HG03521 (cell line): ENCODE results near the gene ANKRD33B.
"Not testable (repeated sequence)": the region's sequence is repeated elsewhere in the genome, so short reads cannot be mapped to it uniquely, and the experiment has no call there.

Experiments used
- ATAC-seq: cut with Tn5 transposase; IDR thresholded peaks from one replicate; pipeline ENCODE4 v1.9.1; 2021; ENCODE audit warnings: mild to moderate bottlenecking, moderate library complexity; ENCODE audit not compliant: unreplicated experiment

The ANKRD33B gene

DNA sequence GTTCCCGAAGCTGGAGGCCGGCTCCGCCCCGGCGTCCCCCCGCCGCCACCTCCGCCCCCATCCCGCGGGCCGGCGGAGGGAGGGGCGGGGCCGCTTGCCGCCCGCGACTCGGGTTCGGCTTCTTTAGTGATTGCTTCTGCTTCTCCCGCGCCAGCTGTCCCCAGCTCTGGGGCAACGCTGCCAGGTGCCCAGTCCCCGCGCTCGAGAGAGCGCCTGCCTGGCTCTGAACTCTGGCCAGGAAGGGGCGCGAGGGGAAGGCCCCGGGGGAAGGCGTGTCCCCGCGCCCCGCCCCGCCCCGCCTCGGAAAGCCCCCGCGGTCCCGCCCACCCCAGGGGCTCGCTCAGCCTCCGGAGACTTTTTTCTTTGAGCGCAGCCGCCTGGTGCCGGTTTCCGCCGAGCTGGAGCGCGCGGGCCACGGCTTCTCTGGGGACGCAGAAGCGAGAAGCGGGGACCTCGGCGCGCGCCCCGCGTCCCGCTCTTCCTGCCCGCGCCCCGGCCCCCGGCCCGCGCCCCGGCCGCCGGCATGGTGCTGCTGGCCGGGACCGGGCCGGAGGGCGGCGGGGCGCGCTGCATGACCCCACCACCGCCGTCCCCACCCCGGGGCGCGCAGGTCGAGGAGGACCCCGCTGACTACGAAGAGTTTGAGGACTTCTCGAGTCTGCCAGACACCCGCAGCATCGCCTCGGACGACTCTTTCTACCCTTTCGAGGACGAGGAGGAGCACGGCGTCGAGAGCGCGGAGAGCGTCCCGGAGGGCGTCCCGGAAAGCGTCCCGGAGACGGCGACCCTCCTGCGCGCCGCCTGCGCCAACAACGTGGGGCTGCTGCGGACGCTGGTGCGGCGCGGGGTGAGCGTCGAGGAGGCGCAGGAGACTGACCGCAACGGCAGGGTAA lies at the start of gene ANKRD33B:
ANKRD33B (plus strand) TSS at position 126 of the 893 bp plus-strand sequence; CDS start at position 524, 398 bp downstream.
- peak; percentile 47 for ATAC-seq

DNA sequence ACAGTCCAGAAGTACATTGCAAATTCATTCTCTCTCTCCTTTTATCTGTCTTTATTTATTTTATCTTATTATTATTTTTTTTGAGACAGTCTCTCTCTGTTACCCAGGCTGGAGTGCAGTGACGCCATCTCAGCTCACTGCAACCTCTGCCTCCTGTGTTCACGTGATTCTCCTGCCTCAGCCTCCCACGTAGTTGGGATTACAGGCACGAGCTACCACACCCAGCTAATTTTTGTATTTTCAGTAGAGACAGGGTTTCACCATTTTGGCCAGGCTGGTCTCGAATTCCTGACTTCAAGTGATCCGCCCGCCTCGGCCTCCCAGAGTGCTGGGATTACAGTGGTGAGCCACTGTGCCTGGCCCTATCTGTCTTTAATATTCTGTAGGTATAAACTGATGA lies 49.3 kb upstream of the ANKRD33B start:
- not testable (repeated sequence) for ATAC-seq

DNA sequence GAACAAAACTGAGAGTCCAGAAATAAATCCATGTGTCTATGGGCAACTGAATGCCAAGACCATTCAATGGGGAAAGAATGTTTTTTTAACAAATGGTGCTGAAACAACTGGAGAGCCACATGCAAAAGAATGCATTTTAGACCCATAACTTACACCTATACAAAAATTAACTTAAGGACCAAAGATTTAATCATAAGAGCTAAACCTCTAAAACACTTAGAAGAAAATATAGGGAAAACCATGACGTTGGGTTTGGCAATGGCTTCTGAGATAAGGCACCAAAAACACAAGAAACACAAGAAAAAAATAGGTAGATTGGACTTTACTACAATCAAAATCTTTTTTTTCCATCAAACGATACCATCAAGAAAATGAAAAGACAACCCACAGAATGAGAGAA lies 48.4 kb upstream of the ANKRD33B start:
- ATAC-seq, result no peak

DNA sequence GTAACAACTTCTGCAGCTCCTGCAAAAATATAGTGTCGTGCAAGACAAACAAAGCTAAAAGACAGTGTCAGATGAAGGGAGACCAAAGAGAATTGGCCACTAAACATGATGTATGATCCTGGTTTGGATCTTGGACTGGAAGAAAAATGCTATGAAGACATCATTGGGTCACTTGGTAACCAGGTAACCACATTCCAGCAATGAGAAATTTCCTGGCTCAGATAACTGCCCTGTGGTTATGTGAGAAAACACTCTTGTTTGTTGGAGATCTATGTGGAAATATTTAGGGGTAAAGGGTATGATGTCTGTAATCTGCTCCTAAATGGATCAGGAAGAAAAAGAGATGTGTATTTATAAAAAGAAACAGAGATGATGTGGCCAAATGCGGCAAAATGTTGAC lies 45.5 kb upstream of the ANKRD33B start:
- ATAC-seq, result no peak

DNA sequence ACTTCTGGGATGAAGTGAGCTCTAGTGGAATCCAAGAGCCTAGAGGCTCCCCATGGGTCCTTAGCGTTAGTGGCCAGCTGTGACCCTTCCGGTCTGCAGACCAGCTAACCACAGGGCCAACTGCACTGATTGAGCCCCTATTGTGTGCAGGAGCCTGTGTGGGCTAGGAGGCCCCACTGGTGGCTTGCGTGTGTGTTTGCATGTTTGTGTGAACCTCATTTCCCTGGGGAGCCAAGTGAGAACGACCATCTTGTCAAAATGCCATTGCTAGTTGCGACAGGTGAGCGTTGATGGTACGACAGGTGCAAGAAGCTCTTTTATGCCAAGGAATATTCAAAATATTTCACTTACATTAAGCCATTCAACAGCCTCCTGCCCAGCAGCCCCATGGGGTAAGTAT lies 44.1 kb upstream of the ANKRD33B start:
- no peak for ATAC-seq

DNA sequence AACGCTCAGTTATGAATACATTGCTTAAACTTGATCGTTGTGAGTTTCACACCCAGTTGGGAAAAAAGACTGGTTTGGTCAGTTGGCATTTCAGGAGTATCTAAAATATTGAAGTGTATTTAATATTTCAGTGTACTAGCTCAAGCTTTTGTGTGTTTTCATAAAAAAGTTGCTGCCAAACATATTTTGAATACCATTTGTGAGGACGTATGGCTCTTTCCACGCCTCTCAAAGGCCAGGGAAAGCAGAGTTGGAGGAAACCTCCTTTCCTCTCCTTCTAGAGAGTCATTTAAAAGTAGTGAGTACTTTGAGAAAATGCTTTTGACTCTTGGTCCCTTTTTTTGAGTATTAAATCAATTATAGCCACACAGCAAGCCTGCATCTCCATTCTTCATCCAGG lies 43.2 kb upstream of the ANKRD33B start:
- ATAC-seq, result no peak

DNA sequence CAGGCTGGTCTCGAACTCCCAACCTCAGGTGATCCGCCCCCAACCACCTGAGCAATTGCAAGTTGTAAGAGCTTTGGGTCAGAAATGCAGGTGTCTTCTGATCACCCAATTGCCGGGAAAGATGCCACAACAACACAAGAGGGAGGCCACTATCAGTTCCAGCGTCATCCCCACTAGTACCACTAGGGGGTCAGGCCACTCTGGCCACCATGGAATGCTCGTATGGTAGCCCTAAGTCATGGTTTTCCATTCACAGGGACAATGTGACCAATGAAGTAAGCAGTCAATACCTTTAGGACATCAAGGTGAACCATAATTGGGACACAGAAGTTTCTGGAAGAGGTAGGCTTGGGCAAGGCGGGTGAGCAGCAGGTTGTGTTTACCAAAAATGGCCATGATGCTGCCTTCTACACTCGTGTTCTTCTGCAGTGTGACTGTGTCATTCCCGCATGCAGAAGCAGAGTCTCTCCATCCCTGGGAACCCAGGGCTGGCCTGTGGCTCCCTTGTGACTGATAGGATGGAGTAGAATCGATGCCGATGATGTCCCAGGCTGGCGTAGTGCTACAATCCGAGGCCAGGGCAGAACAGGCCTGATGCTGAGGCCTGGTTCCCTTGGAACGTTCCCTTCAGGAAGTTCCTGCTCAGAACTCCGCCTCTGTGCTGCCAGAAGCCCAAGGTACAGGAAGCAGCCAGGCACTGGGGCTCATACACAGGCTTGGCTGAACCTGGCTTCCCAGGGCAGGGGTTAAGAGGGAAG lies 42.2 kb upstream of the ANKRD33B start:
- ATAC-seq, result no peak

DNA sequence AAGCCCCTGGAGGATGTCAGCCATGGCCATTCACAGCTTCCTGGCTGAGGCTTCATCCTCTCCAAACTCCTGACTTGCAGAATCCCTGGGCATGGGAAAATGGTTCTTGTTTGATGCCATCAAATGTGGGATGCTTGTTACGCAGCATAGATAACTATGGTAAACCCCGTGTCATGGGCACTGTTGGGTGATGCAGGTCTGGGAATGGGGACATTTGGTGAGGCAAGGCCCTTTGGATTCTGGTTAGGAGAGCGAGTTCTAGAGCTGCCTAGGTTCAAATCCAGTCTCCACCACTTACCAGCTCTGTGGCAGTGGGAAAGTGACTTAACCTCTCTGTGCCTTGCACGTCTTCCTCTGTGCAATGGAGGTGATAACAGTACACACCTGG lies 41.7 kb upstream of the ANKRD33B start:
- no peak for ATAC-seq

DNA sequence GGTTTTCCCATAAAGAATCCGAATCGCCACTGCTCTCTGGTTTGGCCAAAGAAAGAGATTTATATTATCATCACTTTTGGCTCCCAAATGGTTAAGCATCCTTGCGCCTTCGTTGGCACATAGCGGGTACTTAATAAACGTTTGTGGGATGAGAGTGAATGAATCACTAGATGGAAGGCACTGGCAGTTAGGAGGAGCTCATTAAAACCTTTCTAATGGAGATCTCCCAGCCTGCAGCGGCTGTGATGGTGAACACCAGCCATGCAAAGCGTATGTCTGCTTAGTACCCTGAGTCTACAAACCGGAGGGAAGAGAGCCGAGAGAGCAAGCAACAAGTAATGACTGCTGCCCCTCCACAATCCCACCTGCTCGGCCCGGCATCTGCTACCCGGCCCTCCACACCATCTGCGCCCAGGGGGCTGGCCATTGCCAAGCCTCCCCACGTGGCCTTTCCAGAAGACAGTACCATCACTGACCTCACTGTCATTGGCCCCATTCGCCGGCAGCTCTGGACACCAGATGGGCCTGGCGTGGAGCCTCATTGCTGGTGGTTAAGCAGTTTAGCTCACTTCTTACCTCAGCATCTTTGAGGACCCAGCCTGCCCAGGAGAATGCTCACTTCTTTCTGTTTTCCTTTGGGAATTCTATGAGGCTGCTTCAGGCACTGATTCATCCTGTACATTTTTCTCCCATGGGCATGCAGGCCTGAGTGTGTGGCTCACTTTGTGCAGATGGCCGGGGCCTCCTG lies 39.3 kb upstream of the ANKRD33B start:
- ATAC-seq, result no peak

DNA sequence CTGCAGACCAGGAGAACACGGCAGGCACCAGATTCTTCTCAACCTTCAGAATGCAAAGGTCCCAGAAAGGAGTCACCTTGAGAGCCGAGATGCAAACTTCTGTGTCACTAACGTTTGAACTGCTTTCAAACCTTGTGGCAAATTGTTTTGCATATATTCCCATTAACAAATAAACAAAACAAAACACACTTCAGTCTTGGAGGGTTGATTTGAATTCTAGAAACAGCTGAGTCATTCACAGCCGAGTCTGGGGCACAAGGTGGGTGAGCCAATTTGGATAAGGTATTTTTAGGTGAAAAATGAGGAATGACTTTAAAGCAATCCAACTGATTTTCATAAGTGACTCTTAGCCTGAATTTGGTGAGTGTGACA lies 38.8 kb upstream of the ANKRD33B start:
- ATAC-seq, result no peak

DNA sequence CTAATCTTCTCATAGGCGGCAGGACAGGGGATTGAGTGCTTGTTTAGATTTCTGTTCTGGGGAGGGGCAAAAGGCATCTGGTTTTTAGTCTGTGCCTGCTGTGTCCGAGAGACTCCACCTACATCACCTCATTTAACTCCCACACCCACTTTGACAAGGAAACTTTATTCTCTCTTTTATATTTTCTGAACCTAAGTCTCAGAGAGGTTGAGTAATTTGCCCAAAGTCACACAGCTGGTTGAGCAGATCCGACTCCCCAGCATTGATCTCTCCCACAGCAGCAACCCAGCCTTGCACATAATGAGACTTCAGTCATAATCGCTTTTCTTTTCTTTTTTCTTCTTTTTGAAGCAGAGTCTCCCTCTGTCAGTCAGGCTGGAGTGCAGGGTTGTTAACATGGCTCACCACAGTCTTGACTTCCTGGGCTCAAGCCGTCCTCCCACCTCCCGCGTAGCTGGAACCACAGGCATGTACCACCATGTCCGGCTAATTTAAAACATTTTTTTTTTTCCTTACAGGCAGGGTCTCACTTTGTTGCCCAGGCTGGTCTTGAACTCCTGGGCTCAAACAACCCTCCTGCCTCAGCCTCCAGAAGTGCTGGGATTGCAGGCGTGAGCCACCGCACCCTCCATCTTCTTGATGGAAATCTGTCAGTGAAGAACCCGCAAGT lies 36.5 kb upstream of the ANKRD33B start:
- no peak for ATAC-seq

DNA sequence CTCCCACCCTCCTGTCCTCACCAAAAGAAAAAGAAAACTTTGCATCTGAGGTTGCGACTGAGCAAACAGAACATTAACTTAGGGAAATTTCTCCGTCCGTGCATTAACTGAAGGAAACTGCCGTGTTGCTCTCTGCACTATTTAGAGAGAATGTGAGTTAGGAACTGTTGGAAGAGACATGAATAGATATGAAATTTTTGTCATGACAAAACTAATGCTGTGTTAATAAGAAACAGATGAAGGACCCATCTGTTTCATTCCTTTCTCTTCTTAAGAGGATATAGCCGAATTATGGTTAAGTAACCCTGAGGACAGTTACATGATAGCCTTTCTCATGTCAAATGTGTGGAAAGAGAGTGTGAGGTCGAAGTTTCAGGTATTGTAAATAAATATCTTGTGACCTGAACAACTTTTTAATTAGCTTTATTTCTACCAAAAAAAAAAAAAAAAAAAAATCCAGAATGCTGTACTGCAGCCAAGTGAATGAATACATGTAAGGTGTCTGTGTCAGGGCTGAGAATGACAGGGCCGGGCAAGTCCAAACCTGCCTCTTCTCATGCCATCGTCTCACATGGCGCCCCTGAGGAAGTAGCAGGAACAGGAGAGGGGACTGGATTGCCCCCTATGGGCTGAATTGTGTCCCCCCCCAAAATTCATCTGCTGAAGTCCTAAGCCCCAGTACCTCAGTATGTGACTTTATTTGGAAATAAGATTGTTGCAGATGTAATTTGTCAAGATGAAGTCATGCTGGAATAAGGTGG lies 35.6 kb upstream of the ANKRD33B start:
- ATAC-seq, result no peak

DNA sequence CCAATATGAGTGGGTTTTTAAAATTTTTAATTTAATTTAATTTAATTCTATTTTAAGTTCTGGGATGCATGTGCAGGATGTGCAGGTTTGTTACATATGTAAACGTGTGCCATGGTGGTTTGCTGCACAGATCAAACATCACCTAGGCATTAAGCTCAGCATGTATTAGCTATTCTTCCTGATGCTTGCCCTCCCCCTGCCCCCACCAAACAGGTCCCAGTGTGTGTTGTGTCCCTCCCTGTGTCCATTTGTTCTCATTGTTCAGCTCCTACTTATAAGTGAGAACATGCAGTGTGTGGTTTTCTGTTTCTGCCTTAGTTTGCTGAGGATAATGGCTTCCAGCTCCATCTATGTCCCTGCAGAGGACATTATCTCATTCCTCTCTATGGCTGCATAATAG lies 35.0 kb upstream of the ANKRD33B start:
- no peak for ATAC-seq

DNA sequence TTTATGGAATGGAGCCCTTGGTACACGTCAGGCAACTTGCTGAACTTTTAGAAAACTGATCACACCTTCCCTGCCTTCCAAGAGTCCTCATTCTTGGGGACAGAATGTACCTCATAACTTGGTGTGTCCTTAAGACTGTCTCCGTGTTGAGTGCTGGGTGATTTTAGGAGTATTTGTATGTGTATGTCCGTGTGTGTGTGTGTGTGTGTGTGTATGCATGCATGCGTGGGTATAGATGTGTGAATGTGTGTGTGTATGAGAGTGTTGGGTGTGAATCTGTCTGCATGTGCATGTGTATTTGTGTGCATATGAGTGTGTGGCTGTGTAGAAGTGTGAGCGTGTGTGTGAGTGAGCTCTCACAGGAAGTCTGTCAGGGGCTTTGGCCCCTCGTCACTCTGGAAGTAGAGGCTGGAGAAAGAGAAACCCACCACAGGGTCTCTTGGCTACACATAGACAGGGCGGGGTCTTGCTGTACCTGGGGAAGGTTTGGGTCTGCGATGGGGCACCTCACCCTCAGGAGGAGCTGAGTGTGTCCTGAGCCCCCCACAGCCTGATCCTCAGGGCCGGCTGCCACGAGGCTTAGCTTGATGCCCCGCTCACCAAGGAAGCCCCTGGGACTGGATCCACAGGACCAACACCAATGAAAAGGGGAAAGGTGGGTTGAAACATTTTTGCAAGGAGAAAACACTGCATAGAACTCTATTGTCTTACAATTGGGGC lies 33.1 kb upstream of the ANKRD33B start:
- ATAC-seq, result no peak

DNA sequence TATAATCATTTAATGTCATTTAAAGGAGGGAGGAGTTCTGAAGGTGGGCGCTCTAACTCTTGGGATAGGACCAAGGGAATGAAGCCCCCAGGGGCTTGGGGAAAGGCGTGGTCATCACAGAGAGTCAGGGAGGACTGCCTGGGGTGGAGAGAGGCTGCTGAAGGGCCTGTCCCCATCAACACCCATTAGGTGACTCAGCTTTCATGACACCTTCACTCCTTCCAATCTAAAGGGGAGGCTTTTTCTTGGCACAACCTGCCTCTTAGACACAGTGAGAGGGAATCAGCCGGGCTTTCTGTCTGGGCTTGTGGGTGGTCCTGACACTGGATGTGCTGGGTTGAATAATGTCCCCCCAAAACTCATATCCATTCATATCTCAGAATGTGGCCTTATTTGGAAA lies 31.4 kb upstream of the ANKRD33B start:
- no peak for ATAC-seq

DNA sequence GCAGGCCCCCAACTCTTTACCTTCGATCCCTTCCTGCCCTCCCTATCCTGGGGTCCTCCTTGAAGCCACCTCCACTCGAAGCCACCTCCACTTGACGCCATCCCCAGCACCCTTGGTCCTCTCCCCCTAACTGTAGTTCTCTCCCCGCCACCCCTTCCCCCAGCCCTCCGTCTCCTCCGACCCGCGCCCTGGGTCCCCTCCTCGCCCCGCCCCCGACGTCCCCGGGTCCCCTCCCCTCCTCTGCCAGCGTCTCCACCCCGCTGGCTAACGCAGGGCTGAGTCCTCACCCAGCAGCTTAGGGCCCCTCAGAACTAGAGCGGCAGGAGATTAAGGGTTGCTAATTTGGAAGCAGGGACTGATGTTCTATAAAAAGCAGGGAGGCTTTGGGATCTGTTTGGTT lies 30.6 kb upstream of the ANKRD33B start:
- ATAC-seq, result no peak

DNA sequence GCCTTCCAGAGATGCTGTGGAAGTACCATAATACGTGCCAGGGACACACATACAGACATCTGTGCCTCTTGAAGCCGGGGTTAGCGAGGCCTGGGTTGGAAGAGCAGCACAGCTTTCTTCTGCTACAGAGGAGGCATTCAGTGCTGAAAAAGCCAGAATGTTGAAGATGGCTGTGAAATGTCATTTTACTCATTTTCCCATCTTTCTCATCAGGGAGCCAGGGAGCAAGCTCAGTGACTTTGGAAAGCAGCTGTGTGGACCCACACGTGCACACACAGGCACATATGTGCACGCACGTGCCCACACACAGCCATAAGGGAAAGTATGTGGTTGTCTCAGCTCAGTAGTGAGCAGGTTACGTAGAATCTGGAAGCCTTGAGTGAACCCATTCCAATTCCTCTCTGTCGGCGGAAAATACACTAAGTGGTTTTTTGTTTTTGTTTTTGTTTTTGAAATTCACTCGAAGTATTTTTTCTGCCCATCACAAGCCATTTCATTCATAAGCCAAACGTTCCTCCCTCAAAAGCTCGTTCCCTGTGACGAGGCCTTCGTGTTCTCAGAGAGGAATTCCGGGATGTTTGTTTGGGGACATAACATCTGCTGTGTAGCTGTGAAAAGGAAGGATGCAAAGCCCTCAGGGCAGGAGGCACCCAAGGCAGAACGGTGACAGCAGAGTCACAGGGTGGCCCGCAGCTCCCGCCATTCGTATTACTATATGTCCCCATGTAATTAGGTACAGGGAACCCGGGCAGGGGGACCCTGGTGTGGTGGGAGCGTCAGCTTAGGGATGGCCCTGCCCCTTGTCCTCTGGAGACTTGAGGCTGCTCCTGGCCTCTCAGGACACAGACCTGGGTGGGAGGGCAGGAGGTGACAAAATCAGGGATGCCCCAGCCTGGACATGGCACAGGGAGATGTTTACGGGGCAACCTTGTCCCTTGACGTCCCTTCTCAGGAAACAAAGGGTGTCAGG lies 29.0 kb upstream of the ANKRD33B start:
- ATAC-seq, result no peak

DNA sequence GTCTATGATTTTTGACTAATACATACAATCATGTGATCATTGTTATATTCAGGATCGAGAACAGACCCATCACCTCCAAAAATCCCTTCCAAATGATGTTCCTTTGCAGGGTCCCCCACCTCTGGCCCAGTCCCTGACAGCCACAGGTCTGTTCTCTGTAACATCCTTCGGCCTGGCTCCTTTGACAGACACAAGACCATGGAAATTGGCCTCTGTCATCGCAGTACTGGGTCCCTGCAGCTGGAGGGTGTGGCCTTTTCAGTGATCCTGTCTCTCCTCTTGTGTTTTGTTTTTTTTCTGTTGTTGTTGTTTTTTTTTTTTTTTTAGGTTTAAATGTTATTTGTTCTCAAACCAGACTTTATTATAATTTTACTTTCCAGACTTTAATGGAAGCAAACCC lies 27.4 kb upstream of the ANKRD33B start:
- ATAC-seq, result no peak
